Stimulated activated CD8-positive, alpha-beta memory T cell treated with anti-CD3 and anti-CD28 coated beads, Interleukin-2, amount 100 ng/mL, for 1 hour (primary cell): ENCODE measurements around the gene SKI.
"Not testable (repeated sequence)": the region's sequence is repeated elsewhere in the genome, so short reads cannot be mapped to it uniquely, and the experiment has no call there.

Source experiments
- DNase-seq, 2 donors: peaks; one replicate each; pipeline ENCODE4 v3.0.0-alpha.2; 2020; ENCODE audit warnings: low read depth in 2 of 2

SKI gene

DNA sequence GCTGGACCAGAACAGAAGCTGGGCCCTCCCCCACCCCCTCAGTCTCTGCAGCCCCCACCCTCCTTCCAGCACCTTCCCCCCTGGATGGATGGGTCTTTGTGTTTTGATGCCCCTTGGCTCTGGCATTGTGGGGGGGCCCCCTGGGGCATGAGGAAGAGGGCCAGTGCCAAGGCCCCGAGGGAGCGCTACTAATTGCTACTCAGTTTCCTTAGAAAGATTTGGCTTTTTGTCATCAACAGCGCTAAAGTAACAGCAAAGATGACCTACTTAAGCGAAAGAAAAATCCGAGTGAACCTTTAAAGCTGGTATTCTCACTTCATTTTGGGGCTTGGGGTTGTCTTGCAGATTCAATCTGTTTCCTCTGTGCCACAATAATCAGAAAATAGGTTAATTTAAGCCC is 63.5 kb downstream of the SKI start:
- no peak for DNase-seq

DNA sequence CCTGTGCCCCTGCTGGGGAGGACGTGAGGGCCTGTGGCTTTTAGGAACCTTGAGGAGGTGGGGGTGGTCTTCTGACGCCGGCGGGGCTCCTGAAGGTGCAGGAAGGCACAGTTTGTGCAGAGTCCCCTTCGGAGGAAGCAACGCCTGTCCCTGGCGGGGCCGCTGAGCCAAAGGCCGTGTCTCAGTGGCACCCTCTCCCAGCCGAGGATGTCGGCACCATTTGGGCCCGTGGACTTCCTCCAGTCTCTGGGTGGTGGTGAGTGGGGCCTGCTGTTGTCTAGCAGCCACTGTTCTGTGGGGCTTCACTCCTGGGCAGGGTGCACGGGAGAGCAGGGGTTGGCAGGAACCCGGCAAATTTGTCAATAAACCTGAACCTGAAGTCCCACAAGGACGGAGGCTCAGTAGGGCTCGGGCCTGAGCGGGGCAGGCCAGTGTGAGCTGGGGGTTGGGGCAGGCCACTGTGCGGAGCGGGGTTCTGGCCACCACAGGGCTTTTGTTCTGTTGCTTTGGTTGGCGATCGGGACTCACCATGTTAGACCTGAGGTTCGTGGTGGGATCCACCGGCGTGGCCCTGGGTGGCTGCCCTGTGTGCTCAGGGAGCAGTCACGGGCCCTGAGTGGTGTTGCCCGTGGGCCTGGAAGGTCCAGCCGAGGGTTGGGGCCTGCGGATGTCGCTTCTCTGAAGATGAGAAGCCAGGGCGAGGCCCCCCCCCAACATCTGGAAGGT is 64.8 kb downstream of the SKI start:
- no peak for DNase-seq

GRCh38 chr1:2294033-2294724 is 66.1 kb downstream of the SKI start:
- no peak for DNase-seq

DNA sequence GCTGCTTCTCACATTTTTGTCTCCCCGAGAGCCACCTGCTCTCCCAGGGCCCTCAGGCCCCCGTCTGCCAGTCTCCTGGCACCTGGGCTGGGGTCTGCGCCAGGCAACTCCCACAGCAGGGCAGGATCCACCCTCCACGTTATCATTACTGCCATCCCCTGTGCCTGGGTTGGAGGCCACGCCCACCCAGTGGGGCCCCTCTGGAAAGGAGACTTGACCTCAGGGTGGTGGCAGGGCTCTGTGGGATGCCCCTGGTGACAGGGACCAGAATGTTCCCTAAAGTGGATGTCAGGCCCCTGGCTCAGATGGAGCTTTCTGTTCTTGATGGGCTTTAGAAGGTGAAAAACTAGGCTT is 66.6 kb downstream of the SKI start:
- no peak for DNase-seq

DNA sequence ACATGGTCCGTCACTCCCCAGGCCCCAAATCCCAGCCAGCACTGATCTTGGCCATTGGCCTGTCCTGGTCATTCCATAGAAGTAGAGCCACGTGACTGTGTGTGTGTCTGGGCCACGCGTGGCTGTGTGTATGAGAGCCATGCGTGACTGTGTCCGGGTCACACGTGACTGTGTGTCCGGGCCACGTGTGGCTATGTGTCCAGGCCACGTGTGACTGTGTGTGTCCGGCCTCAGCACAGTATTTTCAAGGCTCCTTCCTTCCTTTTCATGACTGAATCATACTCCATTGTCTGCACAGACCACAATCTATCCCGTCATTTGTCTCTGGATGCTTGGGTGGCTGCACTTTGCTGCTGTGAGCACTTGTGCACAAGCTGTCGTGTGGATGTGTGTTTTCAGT is 67.4 kb downstream of the SKI start:
- no peak for DNase-seq

GRCh38 chr1:2296211-2296610 is 68.1 kb downstream of the SKI start:
- DNase-seq: not testable (repeated sequence)

DNA sequence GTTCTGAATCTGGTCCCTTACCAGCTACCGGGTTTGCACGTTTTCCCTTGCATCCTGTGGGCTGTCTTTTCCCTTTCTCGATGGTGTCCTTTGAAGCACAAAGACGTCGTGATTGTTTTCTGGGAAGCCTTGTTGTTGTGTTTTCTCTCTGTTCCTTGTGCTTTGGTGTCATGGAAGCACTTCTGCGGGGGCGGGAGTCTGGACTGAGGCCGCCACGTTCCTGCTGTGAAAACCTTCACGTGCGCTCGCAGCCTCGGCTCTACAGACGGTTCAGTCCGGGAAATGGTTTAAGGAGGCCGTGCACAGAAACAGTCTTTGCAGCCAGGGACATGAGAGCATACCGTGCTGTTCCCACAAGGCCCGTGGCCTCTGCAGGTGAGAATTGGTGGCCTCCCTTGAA is 68.5 kb downstream of the SKI start:
- no peak for DNase-seq

DNA sequence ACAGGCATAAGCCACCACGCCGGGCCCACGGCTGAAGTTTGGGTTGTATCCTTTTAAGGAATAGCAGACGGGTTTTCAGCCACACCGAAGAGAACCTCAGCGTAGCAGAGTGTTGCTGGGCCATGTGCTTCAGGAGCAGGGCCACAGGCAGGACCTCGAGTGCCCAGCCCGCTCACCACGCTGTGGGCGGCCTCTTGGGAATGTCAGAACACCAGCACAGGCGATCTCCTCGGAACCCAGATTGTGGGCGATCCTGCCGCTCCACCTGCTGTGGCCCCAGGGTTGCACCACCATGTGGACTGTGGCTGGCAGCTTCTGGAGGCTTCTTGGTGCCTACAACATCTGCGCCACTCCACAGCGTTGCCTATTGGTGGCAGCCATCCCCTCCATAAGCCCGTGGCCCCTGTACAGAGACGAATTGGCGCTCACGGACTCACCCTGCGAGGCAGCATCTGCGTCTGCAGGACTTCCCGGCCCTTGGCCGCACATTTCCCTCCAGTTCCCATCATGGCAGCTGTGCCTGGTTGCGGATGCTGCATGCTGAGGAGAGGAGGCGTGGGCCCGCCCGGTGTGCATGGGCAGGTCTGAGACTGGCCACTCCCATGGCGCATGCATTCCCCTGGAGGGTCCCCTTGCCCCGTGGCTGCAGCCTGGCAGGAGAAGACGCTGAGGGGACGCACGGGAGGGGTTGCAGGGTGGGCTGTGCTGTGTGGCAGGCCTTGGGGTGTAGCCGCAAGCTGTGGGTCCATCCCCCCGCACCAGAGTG is 69.3 kb downstream of the SKI start:
- no peak for DNase-seq

DNA sequence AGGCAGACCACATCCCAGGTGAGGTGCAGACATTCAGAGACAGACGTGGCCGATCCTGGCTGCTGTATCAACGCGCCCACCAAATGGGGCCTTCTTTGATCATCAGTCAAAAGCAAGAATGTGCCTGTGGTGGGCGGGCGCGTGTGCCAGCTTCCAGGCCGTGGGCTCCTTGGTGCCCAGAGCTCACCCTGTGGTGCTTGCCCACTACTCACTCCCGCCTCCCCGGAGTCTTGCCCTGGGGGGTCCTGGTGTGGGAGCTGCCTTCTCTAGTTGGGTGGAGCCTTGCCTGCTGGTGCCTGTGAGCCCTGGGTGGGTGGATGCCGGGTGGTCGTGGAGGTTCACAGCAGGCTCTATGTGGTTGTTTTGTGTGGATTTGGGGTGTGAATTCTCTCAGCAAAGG is 70.6 kb downstream of the SKI start:
- DNase-seq: no peak

DNA sequence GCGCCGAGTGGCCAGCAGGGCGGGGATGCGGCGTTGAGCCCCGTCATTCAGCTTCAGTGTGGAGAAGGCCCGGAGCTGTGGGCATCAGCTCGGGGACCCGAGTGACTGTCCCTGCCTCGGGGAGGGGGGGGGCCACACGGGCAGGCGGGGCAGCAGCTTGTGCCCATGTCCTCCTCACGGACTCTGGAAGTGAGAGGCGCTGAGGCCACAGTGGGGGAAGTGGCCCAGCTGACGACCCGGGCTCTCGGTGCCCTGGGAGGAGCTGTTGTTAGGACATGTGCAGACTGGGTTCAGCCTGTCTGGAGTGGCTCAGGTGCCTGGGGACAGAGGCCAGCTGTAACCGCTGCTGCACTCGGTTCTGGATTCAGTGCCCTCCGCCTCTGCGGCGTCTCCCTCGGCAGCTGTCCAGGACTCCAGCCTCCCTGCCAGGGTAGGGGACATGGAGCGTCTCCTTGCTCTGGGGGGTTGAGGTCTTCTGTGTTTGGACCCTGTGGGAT is 71.1 kb downstream of the SKI start:
- no peak for DNase-seq

DNA sequence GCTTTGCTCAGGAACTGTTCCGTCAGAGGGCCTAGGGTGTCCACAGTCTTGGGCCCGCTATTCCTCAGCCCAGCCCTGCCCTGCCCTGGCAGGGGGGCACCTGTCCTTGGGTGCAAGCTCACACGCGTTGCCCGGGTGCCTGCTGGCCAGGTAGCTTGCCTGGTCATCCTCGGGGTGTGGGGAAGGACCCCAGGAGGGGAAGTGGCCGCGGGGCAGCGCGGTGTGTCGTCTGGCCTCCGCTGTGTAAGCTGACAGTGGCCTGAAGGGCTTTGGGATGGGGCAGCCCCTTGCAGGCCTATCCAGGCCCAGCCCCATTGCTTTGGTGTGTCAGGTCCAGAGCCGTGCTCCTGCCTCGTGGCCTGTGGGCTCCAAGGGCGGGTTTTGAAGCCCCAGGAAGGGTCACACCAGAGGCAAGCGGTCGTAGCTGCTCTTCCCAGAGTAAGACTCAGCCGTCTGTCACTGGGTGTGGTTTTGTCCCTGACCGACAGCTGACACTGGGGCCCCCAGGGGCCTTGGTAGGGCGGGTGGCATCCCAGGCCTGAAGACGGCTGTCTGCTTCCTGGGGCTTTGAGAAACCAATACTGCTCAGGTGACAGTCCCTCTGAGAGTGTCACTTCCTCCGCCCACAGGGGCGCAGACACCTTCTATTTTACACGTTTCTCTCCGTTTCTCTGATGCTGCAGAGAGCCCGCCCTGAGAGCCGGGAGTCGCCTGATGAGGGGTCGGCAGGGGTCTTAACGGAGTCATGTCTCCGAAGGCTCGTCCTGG is 72.1 kb downstream of the SKI start:
- DNase-seq: peak; percentile 55 to 57

GRCh38 chr1:2300851-2301606 is 72.9 kb downstream of the SKI start:
- DNase-seq: peak; percentile 87 to 89

GRCh38 chr1:2301607-2302291 is 73.6 kb downstream of the SKI start:
- no peak for DNase-seq

DNA sequence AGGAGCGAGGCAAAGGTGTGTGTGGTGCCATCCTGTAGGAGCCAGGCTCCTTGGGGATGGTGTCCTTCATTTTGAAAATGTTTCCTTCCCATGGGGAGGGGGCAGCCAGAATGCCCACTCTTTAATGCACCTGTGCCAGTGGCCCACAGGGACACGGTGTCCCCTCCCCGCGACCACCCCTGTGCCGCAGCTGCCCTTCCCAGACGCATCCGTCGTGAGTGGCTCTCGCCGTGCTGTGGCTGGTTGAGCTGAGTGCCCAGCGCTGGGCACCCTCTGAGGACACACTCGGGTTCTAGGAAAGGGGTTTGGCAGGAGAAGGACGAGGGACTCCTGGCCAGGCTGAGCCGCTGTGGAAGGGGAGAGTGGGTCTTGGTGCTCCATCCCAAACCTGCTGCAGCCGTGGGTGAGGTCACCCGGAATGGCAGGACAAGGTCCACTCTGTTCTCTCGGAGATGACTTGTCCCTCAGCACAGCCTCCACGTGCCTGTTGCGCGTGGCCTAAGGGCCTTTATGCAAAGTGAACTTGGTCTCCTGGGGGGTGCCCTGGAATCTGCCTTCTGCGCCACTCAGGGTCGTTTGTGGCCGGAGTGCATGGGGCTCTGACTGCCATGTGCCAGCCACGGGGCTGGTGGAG is 74.3 kb downstream of the SKI start:
- no peak for DNase-seq

GRCh38 chr1:2303016-2303775 is 75.1 kb downstream of the SKI start:
- DNase-seq: no peak

DNA sequence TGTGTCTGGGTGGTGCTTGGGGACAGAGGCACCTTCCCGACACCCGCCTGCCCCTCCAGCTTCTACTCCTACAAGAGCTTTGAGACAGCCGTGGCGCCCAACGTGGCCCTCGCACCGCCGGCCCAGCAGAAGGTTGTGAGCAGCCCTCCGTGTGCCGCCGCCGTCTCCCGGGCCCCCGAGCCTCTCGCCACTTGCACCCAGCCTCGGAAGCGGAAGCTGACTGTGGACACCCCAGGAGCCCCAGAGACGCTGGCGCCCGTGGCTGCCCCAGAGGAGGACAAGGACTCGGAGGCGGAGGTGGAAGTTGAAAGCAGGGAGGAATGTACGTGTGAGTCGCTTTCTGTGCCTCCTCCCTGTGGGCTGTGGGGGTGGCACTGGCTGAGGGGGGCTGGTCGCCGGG is 75.7 kb downstream of the SKI start:
- no peak for DNase-seq

GRCh38 chr1:2304282-2304681 is 76.2 kb downstream of the SKI start:
- DNase-seq: no peak

GRCh38 chr1:2304921-2305681 is 77.0 kb downstream of the SKI start:
- DNase-seq: no peak
